Peyer's patch (tissue), 4 donors: ENCODE data around the gene IMMP2L.

Experiments used
- POLR2A ChIP-seq, 2 donors: fragments of 450-650 bp; IDR thresholded peaks; one replicate each; pipeline ENCODE4 v1.5.1; 2017; ENCODE audit warnings: antibody characterized with exemption in 2 of 2, mild to moderate bottlenecking in 2 of 2, moderate library complexity in 2 of 2
- TF ChIP-seq, protein P1 (sequence below), 6 experiments: fragments of 450-650 bp in 4 of 6; fragments of 200-600 bp in 2 of 6; sonication (generic) in 1 of 6; IDR thresholded peaks; one replicate each; pipeline ENCODE4 v1.5.1; 2017 to 2019; ENCODE audit warnings: antibody characterized with exemption in 6 of 6, mild to moderate bottlenecking in 3 of 6, moderate library complexity in 1 of 6

DNA sequence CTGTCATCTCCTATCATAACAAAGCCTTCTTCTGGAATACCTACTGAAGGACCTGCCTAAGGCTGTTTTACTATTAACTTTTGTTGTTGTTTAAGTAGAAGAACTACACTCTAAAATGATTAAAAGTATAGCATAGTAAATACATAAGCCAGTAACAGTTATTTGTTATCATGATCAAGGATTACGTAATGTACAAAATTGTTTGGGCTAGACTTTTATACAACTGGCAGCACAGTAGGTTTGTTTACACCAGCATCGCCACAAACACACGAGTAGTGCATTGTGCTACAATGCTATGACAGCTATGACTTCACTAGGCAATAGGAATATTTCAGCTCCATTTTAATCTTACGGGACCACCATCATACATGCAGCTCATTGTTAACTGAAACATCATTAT lies 302.3 kb downstream of the IMMP2L start:
- TF ChIP-seq, protein P1, sequence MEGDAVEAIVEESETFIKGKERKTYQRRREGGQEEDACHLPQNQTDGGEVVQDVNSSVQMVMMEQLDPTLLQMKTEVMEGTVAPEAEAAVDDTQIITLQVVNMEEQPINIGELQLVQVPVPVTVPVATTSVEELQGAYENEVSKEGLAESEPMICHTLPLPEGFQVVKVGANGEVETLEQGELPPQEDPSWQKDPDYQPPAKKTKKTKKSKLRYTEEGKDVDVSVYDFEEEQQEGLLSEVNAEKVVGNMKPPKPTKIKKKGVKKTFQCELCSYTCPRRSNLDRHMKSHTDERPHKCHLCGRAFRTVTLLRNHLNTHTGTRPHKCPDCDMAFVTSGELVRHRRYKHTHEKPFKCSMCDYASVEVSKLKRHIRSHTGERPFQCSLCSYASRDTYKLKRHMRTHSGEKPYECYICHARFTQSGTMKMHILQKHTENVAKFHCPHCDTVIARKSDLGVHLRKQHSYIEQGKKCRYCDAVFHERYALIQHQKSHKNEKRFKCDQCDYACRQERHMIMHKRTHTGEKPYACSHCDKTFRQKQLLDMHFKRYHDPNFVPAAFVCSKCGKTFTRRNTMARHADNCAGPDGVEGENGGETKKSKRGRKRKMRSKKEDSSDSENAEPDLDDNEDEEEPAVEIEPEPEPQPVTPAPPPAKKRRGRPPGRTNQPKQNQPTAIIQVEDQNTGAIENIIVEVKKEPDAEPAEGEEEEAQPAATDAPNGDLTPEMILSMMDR (IDR thresholded peaks at IDR 0.05): no peak
- no peak for TF ChIP-seq POLR2A (IDR thresholded peaks at IDR 0.05)
